Nephron (organoid): ENCODE data around the gene BRAF.

Experiments
- H3K27ac Mint-ChIP-seq, 3 experiments: 2 replicates each; pipeline ENCODE4 v1.8.0; 2020; ENCODE audit warnings: mixed read lengths in 3 of 3, mild to moderate bottlenecking in 2 of 3, moderate library complexity in 1 of 3
- H3K27me3 Mint-ChIP-seq: 2 replicates; pipeline ENCODE4 v1.8.0; 2021; ENCODE audit warnings: low read depth, mild to moderate bottlenecking, moderate library complexity, mixed read lengths
- H3K36me3 Mint-ChIP-seq: 2 replicates; pipeline ENCODE4 v1.8.0; 2020; ENCODE audit warnings: low read depth, mixed read lengths
- H3K4me1 Mint-ChIP-seq: 2 replicates; pipeline ENCODE4 v1.8.0; 2020; ENCODE audit warnings: mixed read lengths
- H3K4me3 Mint-ChIP-seq, 3 experiments: 2 replicates each; pipeline ENCODE4 v1.8.0; 2020; ENCODE audit warnings: mild to moderate bottlenecking in 3 of 3, mixed read lengths in 3 of 3, moderate library complexity in 2 of 3
- H3K9me3 Mint-ChIP-seq: 2 replicates; pipeline ENCODE4 v1.8.0; 2020; ENCODE audit warnings: mixed read lengths
- CTCF ChIP-seq, 3 experiments: fragments of 200-600 bp; sonication (generic); IDR thresholded peaks; one replicate each; pipeline ENCODE4 v1.5.0; 2021; ENCODE audit warnings: antibody characterized with exemption in 3 of 3; ENCODE audit not compliant: unreplicated experiment in 3 of 3

BRAF gene

GRCh38 chr7:140734729-140735128 is 190.0 kb downstream of the BRAF start:
- no peak overlapping the region for H3K4me3 Mint-ChIP-seq
- no peak overlapping the region for H3K27ac Mint-ChIP-seq
- no peak for TF ChIP-seq CTCF (IDR thresholded peaks at IDR 0.05; ENCODE audit: unreplicated experiment in 3 of 3)
- H3K9me3 Mint-ChIP-seq: no peaks in the 10 kb centered on the region
- H3K27me3 Mint-ChIP-seq: no peaks in the 10 kb centered on the region
- no peaks in the 10 kb centered on the region for H3K4me1 Mint-ChIP-seq
- peaks cover 53% of the 10 kb centered on the region for H3K36me3 Mint-ChIP-seq

- Mint-ChIP-seq H3K27me3 (no peaks in the 10 kb centered on the region), H3K4me3 (no peak overlapping the region), H3K36me3 (peaks cover 49% of the 10 kb centered on the region), H3K27ac (no peak overlapping the region), H3K9me3 (no peaks in the 10 kb centered on the region), H3K4me1 (no peaks in the 10 kb centered on the region)
- TF ChIP-seq CTCF (IDR thresholded peaks at IDR 0.05; ENCODE audit: unreplicated experiment in 3 of 3): no peak
These were observed 190.6 kb downstream of the BRAF start for GRCh38 chr7:140734096-140734495.

GRCh38 chr7:140732416-140732815 is 192.3 kb downstream of the BRAF start:
- Mint-ChIP-seq H3K9me3 (no peaks in the 10 kb centered on the region), H3K36me3 (peaks cover 42% of the 10 kb centered on the region), H3K4me3 (no peak overlapping the region), H3K27ac (no peak overlapping the region), H3K4me1 (no peaks in the 10 kb centered on the region), H3K27me3 (no peaks in the 10 kb centered on the region)
- no peak for TF ChIP-seq CTCF (IDR thresholded peaks at IDR 0.05; ENCODE audit: unreplicated experiment in 3 of 3)

- H3K27me3 Mint-ChIP-seq: no peaks in the 10 kb centered on the region
- TF ChIP-seq CTCF (IDR thresholded peaks at IDR 0.05; ENCODE audit: unreplicated experiment in 3 of 3): peak; percentile 22 to 35 (median 34)
- peaks cover 17% of the 10 kb centered on the region for H3K36me3 Mint-ChIP-seq
These were observed 198.4 kb downstream of the BRAF start for GRCh38 chr7:140726281-140726680.

GRCh38 chr7:140724706-140725105 is 200.0 kb downstream of the BRAF start:
- TF ChIP-seq CTCF (IDR thresholded peaks at IDR 0.05; ENCODE audit: unreplicated experiment in 3 of 3): no peak
- Mint-ChIP-seq H3K4me3 (no peak overlapping the region), H3K4me1 (no peaks in the 10 kb centered on the region), H3K9me3 (no peaks in the 10 kb centered on the region), H3K27me3 (no peaks in the 10 kb centered on the region), H3K27ac (no peak overlapping the region), H3K36me3 (peaks cover 10% of the 10 kb centered on the region)

More at GRCh38 chr7:140726281-140726680, 198.4 kb downstream of the BRAF start:
- Mint-ChIP-seq H3K4me3 (no peak overlapping the region), H3K27ac (no peak overlapping the region), H3K4me1 (no peaks in the 10 kb centered on the region), H3K9me3 (no peaks in the 10 kb centered on the region)

GRCh38 chr7:140723574-140723973 is 201.2 kb downstream of the BRAF start:
- no peak for TF ChIP-seq CTCF (IDR thresholded peaks at IDR 0.05; ENCODE audit: unreplicated experiment in 3 of 3)
- H3K4me3 Mint-ChIP-seq: no peak overlapping the region
- no peaks in the 10 kb centered on the region for H3K4me1 Mint-ChIP-seq
- H3K9me3 Mint-ChIP-seq: no peaks in the 10 kb centered on the region
- peaks cover 9% of the 10 kb centered on the region for H3K36me3 Mint-ChIP-seq
- peak overlapping the region in 1 of 3 experiments; percentile 7 for H3K27ac Mint-ChIP-seq
- no peaks in the 10 kb centered on the region for H3K27me3 Mint-ChIP-seq
